Measurements from ENCODE around the gene GABARAP. TPM values are rescaled to one million over a fixed set of nuclear protein-coding genes. Genes with fewer than 3 reads are reported as not detected.

Gene GABARAP
- polyA plus RNA-seq, 1 donor: 724 TPM

- DNase-seq: peak in 1 of 2 donors; percentile 13
- Histone ChIP-seq H3K27ac (ENCODE audit: low read length) (no peak overlapping the region), H3K9me3 (ENCODE audit: control insufficient read depth, low read depth, low read length) (peaks cover 4% of the 10 kb centered on the region), H3K4me3 (ENCODE audit: low read length) (no peak overlapping the region), H3K4me1 (ENCODE audit: control insufficient read depth, insufficient read depth, low read length) (peaks cover 34% of the 10 kb centered on the region), H3K27me3 (ENCODE audit: control insufficient read depth, insufficient read depth, low read length) (peaks cover 16% of the 10 kb centered on the region), H3K36me3 (ENCODE audit: control insufficient read depth, insufficient read depth, low read length) (no peaks in the 10 kb centered on the region)
- no CpG with 5 or more reads among the region's 6 CpGs for WGBS (ENCODE audit: insufficient coverage, low lambda C conversion rate)
Measured at GRCh38 chr17:7282752-7283321, 40.6 kb upstream of the GABARAP start.

- no peaks in the 10 kb centered on the region for H3K36me3 ChIP-seq (ENCODE audit: control insufficient read depth, insufficient read depth, low read length)
- H3K27me3 ChIP-seq (ENCODE audit: control insufficient read depth, insufficient read depth, low read length): peaks cover 16% of the 10 kb centered on the region
- DNase-seq: peak; percentile 15 to 22
- peaks cover 4% of the 10 kb centered on the region for H3K9me3 ChIP-seq (ENCODE audit: control insufficient read depth, low read depth, low read length)
- peaks cover 34% of the 10 kb centered on the region for H3K4me1 ChIP-seq (ENCODE audit: control insufficient read depth, insufficient read depth, low read length)
- WGBS (ENCODE audit: insufficient coverage, low lambda C conversion rate): no CpG with 5 or more reads among the region's 43 CpGs
- H3K4me3 ChIP-seq (ENCODE audit: low read length): peak overlapping the region; percentile 46
- H3K27ac ChIP-seq (ENCODE audit: low read length): no peak overlapping the region
Measured at GRCh38 chr17:7281953-7282751, 39.9 kb upstream of the GABARAP start.

- H3K27ac ChIP-seq (ENCODE audit: low read length): peak within 1 kb of the TSS; percentile 10
- DNase-seq: peak; percentile 92 to 94
- H3K9me3 ChIP-seq (ENCODE audit: control insufficient read depth, low read depth, low read length): peaks cover 4% of the 10 kb centered on the region
- peaks cover 34% of the 10 kb centered on the region for H3K4me1 ChIP-seq (ENCODE audit: control insufficient read depth, insufficient read depth, low read length)
- peak within 1 kb of the TSS; percentile 46 for H3K4me3 ChIP-seq (ENCODE audit: low read length)
- H3K36me3 ChIP-seq (ENCODE audit: control insufficient read depth, insufficient read depth, low read length): no peaks in the 10 kb centered on the region
- peaks cover 16% of the 10 kb centered on the region for H3K27me3 ChIP-seq (ENCODE audit: control insufficient read depth, insufficient read depth, low read length)
- no CpG with 5 or more reads among the region's 71 CpGs for WGBS (ENCODE audit: insufficient coverage, low lambda C conversion rate)
Measured at GRCh38 chr17:7281074-7281952, 39.1 kb upstream of the GABARAP start, which contains the start of gene SLC2A4. TSS of gene SLC2A4 (plus strand) at chr17:7281718. CDS start at chr17:7281935, 217 bp downstream.

- DNase-seq: peak; percentile 68 to 81
- no CpG with 5 or more reads among the region's 29 CpGs for WGBS (ENCODE audit: insufficient coverage, low lambda C conversion rate)
- Histone ChIP-seq H3K9me3 (ENCODE audit: control insufficient read depth, low read depth, low read length) (peaks cover 4% of the 10 kb centered on the region), H3K36me3 (ENCODE audit: control insufficient read depth, insufficient read depth, low read length) (no peaks in the 10 kb centered on the region), H3K27ac (ENCODE audit: low read length) (peak overlapping the region; percentile 10), H3K4me1 (ENCODE audit: control insufficient read depth, insufficient read depth, low read length) (peaks cover 34% of the 10 kb centered on the region), H3K4me3 (ENCODE audit: low read length) (peak overlapping the region; percentile 46), H3K27me3 (ENCODE audit: control insufficient read depth, insufficient read depth, low read length) (peaks cover 16% of the 10 kb centered on the region)
Measured at GRCh38 chr17:7280519-7281073, 38.3 kb upstream of the GABARAP start.

- Histone ChIP-seq H3K36me3 (ENCODE audit: control insufficient read depth, insufficient read depth, low read length) (no peaks in the 10 kb centered on the region), H3K27ac (ENCODE audit: low read length) (peak overlapping the region; percentile 49), H3K4me3 (ENCODE audit: low read length) (no peak overlapping the region), H3K4me1 (ENCODE audit: control insufficient read depth, insufficient read depth, low read length) (peaks cover 34% of the 10 kb centered on the region), H3K27me3 (ENCODE audit: control insufficient read depth, insufficient read depth, low read length) (peaks cover 16% of the 10 kb centered on the region), H3K9me3 (ENCODE audit: control insufficient read depth, low read depth, low read length) (peaks cover 4% of the 10 kb centered on the region)
- 20% methylated on average over 1 of the region's 8 CpGs for WGBS (ENCODE audit: insufficient coverage, low lambda C conversion rate)
- peak; percentile 61 to 85 for DNase-seq
Measured at GRCh38 chr17:7279448-7279847, 37.2 kb upstream of the GABARAP start.

- DNase-seq: no peak
- WGBS (ENCODE audit: insufficient coverage, low lambda C conversion rate): 20% methylated on average over 1 of the region's 1 CpG
- H3K9me3 ChIP-seq (ENCODE audit: control insufficient read depth, low read depth, low read length): no peaks in the 10 kb centered on the region
- peaks cover 15% of the 10 kb centered on the region for H3K4me1 ChIP-seq (ENCODE audit: control insufficient read depth, insufficient read depth, low read length)
- no peak overlapping the region for H3K4me3 ChIP-seq (ENCODE audit: low read length)
- H3K27ac ChIP-seq (ENCODE audit: low read length): no peak overlapping the region
- H3K36me3 ChIP-seq (ENCODE audit: control insufficient read depth, insufficient read depth, low read length): no peaks in the 10 kb centered on the region
- H3K27me3 ChIP-seq (ENCODE audit: control insufficient read depth, insufficient read depth, low read length): peaks cover 20% of the 10 kb centered on the region
Measured at GRCh38 chr17:7266784-7267183, 24.5 kb upstream of the GABARAP start.

GRCh38 chr17:7263801-7264078 is 21.5 kb upstream of the GABARAP start:
- H3K36me3 ChIP-seq (ENCODE audit: control insufficient read depth, insufficient read depth, low read length): peaks cover 13% of the 10 kb centered on the region
- H3K9me3 ChIP-seq (ENCODE audit: control insufficient read depth, low read depth, low read length): no peaks in the 10 kb centered on the region
- H3K27me3 ChIP-seq (ENCODE audit: control insufficient read depth, insufficient read depth, low read length): peaks cover 28% of the 10 kb centered on the region
- peaks cover 24% of the 10 kb centered on the region for H3K4me1 ChIP-seq (ENCODE audit: control insufficient read depth, insufficient read depth, low read length)
- H3K4me3 ChIP-seq (ENCODE audit: low read length): peak overlapping the region; percentile 99
- peak; percentile 27 to 74 for DNase-seq
- WGBS (ENCODE audit: insufficient coverage, low lambda C conversion rate): 0% methylated on average over 1 of the region's 4 CpGs
- H3K27ac ChIP-seq (ENCODE audit: low read length): peak overlapping the region; percentile 97

GRCh38 chr17:7262935-7263800 is 20.9 kb upstream of the GABARAP start:
- peak overlapping the region; percentile 97 for H3K27ac ChIP-seq (ENCODE audit: low read length)
- H3K9me3 ChIP-seq (ENCODE audit: control insufficient read depth, low read depth, low read length): no peaks in the 10 kb centered on the region
- H3K4me1 ChIP-seq (ENCODE audit: control insufficient read depth, insufficient read depth, low read length): peaks cover 29% of the 10 kb centered on the region
- peak; percentile 84 to 93 for DNase-seq
- 0% methylated on average over 2 of the region's 26 CpGs for WGBS (ENCODE audit: insufficient coverage, low lambda C conversion rate)
- H3K4me3 ChIP-seq (ENCODE audit: low read length): peak overlapping the region; percentile 99
- peaks cover 28% of the 10 kb centered on the region for H3K27me3 ChIP-seq (ENCODE audit: control insufficient read depth, insufficient read depth, low read length)
- H3K36me3 ChIP-seq (ENCODE audit: control insufficient read depth, insufficient read depth, low read length): peaks cover 13% of the 10 kb centered on the region

- H3K27me3 ChIP-seq (ENCODE audit: control insufficient read depth, insufficient read depth, low read length): peaks cover 28% of the 10 kb centered on the region
- H3K4me1 ChIP-seq (ENCODE audit: control insufficient read depth, insufficient read depth, low read length): peaks cover 37% of the 10 kb centered on the region
- H3K36me3 ChIP-seq (ENCODE audit: control insufficient read depth, insufficient read depth, low read length): peaks cover 18% of the 10 kb centered on the region
- peak; percentile 95 to 98 for DNase-seq
- peak within 1 kb of the TSS; percentile 98 for H3K27ac ChIP-seq (ENCODE audit: low read length)
- H3K9me3 ChIP-seq (ENCODE audit: control insufficient read depth, low read depth, low read length): no peaks in the 10 kb centered on the region
- peak within 1 kb of the TSS; percentile 99 for H3K4me3 ChIP-seq (ENCODE audit: low read length)
- no CpG with 5 or more reads among the region's 64 CpGs for WGBS (ENCODE audit: insufficient coverage, low lambda C conversion rate)
Measured at GRCh38 chr17:7262192-7262934, 20.1 kb upstream of the GABARAP start, which contains the start of gene CLDN7. TSS of gene CLDN7 (minus strand) at chr17:7262478. CDS start at chr17:7262043, 435 bp downstream.
